NCI-H524 treated with DMSO at 0.1 percent for 48 hours (cell line): Measurements from ENCODE around the gene IL1RAPL1.

Experiments used
- DNase-seq: peaks from one replicate; lab custom pipeline; 2025; lab: John Stamatoyannopoulos, UW

The IL1RAPL1 gene

GRCh38 chrX:29535212-29536162 is 948.2 kb downstream of the IL1RAPL1 start:
- no peak for DNase-seq

GRCh38 chrX:29541038-29541437 is 953.8 kb downstream of the IL1RAPL1 start:
- no peak for DNase-seq

GRCh38 chrX:29542152-29542551 is 954.9 kb downstream of the IL1RAPL1 start:
- DNase-seq, result no peak

DNA sequence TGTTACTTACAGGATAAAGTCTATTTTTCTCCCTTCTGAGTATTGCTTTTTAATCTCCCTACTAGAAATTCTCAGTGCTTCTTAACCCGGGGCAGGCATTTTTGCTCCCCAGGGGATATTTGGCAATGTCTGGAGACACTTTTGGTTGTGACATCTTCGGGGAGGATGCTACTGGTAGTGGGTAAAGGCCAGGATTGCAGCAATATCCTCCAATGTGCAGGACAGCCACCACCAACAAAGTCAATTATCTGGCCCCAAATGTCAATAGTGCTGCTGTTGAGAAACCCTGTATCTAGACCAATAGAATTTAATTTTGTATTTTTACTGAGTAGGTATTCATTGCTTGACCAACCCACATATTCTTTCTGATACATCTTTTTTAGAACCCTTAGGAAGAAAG is 958.6 kb downstream of the IL1RAPL1 start:
- no peak for DNase-seq

- no peak for DNase-seq
Observed at GRCh38 chrX:29547877-29548276, 960.6 kb downstream of the IL1RAPL1 start.

DNA sequence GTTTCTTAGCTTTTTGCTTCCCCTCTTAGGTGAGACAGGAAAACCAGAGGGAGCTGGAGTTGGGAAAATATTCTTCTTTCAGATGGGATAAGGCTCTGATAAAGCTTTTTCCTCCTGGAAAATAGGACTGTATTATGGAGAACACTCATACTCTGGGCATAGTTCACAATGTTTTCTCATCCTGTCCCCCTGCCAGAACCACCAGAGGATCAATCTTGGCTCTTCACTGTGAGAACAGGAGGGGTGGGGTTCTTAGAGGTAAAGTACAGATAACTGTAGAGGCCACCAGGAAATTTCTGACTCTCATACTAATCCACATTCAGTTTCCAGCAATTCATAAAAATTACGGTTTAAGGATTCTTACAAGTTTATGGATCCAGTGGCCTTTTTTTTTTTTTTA is 966.3 kb downstream of the IL1RAPL1 start:
- no peak for DNase-seq

- DNase-seq, result no peak
Observed at GRCh38 chrX:29555465-29556091, 968.3 kb downstream of the IL1RAPL1 start.

- no peak for DNase-seq
Observed at GRCh38 chrX:29560065-29560464, 972.8 kb downstream of the IL1RAPL1 start.

DNA sequence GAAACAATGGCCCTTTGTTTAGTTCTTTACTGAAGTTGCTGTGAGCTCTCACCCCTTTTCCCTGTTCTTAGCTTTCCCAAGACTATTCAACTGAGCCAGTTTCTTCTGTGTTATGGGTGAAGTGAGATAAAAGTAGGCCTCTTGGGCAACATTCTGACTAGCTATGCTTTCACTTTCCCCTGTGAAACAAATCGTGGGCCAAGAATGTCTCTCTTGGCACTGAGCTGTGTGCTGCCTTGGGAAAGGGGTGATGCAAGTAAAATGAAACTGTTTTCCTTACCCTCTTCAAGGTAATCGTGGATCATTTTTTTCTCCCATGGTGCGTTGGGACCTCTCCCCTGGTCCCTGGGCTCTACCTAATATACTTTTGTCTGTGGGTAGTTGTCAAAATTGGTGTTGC is 974.2 kb downstream of the IL1RAPL1 start:
- DNase-seq, result no peak

GRCh38 chrX:29580560-29580959 is 993.3 kb downstream of the IL1RAPL1 start:
- DNase-seq, result no peak

- DNase-seq, result no peak
Observed at GRCh38 chrX:29581223-29581622, 994.0 kb downstream of the IL1RAPL1 start.

- no peak for DNase-seq
Observed at GRCh38 chrX:29587107-29587506, 999.9 kb downstream of the IL1RAPL1 start.

DNA sequence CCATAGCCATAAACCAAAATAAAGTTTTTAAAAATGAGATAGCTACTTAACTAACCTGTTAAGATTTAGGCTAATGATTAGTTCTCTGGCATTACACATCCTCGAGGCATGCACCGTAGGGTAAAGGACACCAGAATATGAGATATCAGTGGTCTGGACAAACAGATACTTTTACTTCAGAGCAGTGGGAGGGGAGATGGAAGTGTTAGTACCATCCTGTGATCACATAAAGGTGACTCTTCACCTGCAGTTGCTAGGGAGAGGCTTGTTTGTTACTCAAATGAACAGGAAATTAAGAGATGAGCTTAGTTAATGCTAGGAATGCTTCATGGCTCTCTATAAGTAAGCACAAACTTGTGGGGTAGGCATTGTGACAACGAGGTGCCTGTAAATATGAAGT is 1003.7 kb downstream of the IL1RAPL1 start:
- no peak for DNase-seq

DNA sequence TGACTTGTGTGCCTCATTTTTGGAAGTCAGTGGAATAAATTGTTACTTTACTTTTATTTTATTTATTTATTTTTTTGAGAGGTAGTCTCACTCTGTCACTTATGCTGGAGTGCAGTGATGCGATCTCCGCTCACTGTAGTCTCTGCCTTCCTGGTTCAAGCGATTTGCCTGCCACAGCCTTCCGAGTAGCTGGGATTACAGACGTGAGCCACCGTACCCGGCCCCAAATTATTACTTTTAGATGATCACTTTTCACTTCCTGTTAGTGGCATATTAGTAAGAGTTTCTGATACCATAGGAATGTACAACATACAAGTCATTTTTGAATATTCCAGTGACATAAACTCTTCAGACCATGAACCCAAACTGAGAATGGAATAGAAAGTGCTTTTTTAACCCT is 1017.1 kb downstream of the IL1RAPL1 start:
- no peak for DNase-seq

DNA sequence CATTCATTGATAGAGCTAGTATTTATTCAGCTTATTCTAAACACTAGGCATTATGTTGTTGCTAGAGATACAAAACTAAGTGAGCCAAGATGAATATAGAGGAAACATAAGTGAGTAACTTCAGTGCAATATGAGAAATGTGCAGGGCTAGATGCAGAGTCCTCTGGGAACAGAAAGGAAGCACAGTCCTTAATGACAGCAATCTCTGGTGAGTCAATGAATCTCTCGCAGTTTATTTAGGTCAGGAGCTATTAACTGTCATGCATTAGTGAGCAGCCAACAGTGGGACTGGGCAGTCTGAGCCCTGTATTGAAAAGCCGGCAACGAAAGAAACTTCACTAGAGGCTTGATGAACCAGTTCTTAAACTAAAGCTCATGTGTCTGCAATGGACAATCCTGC is 1030.0 kb downstream of the IL1RAPL1 start:
- no peak for DNase-seq

GRCh38 chrX:29617725-29618124 is 1030.5 kb downstream of the IL1RAPL1 start:
- DNase-seq, result no peak

DNA sequence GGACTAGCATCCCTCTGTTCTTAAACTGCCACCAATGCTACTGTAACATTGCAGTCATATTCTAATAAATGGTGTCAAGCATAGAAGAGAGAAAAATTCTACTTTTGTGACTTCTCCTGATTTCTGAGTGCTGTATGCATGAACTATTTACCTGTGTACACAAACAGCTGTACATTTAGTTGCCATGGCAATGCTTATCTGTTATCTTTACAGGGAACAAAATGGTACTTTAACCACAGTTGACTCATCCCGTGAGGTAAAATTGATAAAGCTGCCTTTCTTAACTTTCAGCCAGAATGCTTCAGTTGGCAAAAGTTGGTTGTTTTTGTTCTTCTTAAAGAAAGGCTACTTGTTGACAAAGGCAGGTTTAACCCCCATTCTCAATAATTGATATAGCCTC is 1040.6 kb downstream of the IL1RAPL1 start:
- no peak for DNase-seq

- no peak for DNase-seq
Observed at GRCh38 chrX:29634516-29634915, 1047.3 kb downstream of the IL1RAPL1 start.

DNA sequence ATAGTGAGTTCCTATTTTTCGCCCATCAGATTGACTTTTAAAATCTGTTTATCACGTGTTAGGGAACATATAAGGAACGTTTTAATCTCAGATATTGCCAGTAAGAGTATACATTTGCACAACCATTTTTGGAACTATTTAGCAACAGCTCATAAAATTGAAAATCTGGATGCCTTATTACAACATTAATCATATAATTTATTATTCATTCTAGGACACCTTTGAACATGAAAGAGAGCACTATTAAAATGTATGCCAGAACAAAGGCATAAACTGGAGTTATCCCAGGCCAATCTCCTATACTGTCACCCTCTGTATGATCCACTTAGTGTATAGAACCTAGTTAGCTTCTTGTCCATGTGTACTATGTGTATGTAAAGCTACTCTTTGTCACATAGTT is 1049.1 kb downstream of the IL1RAPL1 start:
- no peak for DNase-seq

- no peak for DNase-seq
Observed at GRCh38 chrX:29640106-29640505, 1052.9 kb downstream of the IL1RAPL1 start.

- no peak for DNase-seq
Observed at GRCh38 chrX:29641461-29641860, 1054.2 kb downstream of the IL1RAPL1 start.

DNA sequence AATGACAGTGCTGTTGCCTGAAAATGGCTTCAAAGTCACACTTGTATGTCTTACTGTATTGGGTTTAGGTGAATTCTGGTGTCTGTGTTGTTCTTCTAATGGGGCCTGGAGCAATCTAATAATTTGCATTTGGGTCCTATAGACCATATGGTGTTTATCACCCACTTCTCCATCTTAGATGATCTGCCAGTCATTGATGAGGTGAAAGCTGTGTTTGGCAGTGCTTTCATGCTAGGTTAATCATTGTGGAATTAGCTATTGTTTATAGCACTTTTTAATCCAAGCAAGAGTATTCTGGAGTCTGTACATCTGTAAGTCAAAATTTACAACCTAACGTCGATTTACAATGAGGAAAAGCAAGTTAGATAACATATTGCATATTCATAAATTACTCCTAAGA is 1055.9 kb downstream of the IL1RAPL1 start:
- DNase-seq, result no peak

GRCh38 chrX:29648161-29648560 is 1060.9 kb downstream of the IL1RAPL1 start:
- no peak for DNase-seq
